Osteoblast (primary cell): ENCODE data around the gene ITIH5. TPM values are rescaled to one million over a fixed set of nuclear protein-coding genes. Genes with fewer than 3 reads are reported as not detected.

Experiments used
- DNase-seq: peaks from one replicate; pipeline ENCODE4 v3.0.0; 2011; ENCODE audit warnings: low spot score, mixed read lengths; ENCODE audit not compliant: insufficient read length; ENCODE audit errors: missing footprints
- H2AFZ ChIP-seq: 2 replicates; pipeline ENCODE4 v1.6.0; 2011; ENCODE audit warnings: mild to moderate bottlenecking, low read length
- H3K27ac ChIP-seq: 2 replicates; pipeline ENCODE4 v1.5.1; 2011; ENCODE audit warnings: mild to moderate bottlenecking, low read depth, low read length, moderate library complexity
- H3K27me3 ChIP-seq: 2 replicates; pipeline ENCODE4 v1.6.0; 2012; ENCODE audit warnings: mild to moderate bottlenecking, control low read depth, inconsistent platforms, low read length, moderate library complexity; ENCODE audit not compliant: insufficient read depth
- H3K36me3 ChIP-seq: 2 replicates; pipeline ENCODE4 v1.5.1; 2011; ENCODE audit warnings: mild to moderate bottlenecking, low read length, control low read depth, moderate library complexity; ENCODE audit not compliant: insufficient read depth
- H3K4me1 ChIP-seq: 2 replicates; pipeline ENCODE4 v1.5.1; 2011; ENCODE audit warnings: mild to moderate bottlenecking, low read length, control low read depth, moderate library complexity; ENCODE audit not compliant: insufficient read depth
- H3K4me2 ChIP-seq: 2 replicates; pipeline ENCODE4 v1.6.0; 2011; ENCODE audit warnings: mild to moderate bottlenecking, low read length; ENCODE audit not compliant: insufficient read depth
- H3K4me3 ChIP-seq: fragments of 200-600 bp; sonication (generic); 3 replicates; pipeline ENCODE4 v1.5.1; 2012; ENCODE audit warnings: mild to moderate bottlenecking, low read length, inconsistent platforms; ENCODE audit not compliant: insufficient read depth
- H3K79me2 ChIP-seq: 2 replicates; pipeline ENCODE4 v1.6.0; 2012; ENCODE audit warnings: mild to moderate bottlenecking, low read length, control low read depth, inconsistent platforms; ENCODE audit not compliant: insufficient read depth
- H3K9me3 ChIP-seq: 2 replicates; pipeline ENCODE4 v1.5.1; 2011; ENCODE audit warnings: low read depth, low read length, control low read depth
- H4K20me1 ChIP-seq: 2 replicates; pipeline ENCODE4 v1.6.0; 2012; ENCODE audit warnings: mild to moderate bottlenecking, low read length, control low read depth; ENCODE audit not compliant: insufficient read depth
- CTCF ChIP-seq: IDR thresholded peaks from 2 replicates; pipeline ENCODE4 v1.5.1; 2011; ENCODE audit warnings: mild to moderate bottlenecking, low read depth, low read length, moderate library complexity; ENCODE audit errors: extremely low read depth
- total RNA-seq: library from RNA; depleted of rRNA; stranded (reverse); fragments of >200 nt; gene quantifications from 2 replicates; pipeline ENCODE4 v1.2.3, GENCODE V29; 2012

The ITIH5 gene
- total RNA-seq, 1 donor = 2.2 TPM

- Histone ChIP-seq H3K27ac (no peak overlapping the region), H3K9me3 (no peaks in the 10 kb centered on the region), H3K36me3 (no peaks in the 10 kb centered on the region), H3K27me3 (no peaks in the 10 kb centered on the region), H3K4me3 (no peak overlapping the region), H3K4me2 (no peak overlapping the region), H3K79me2 (no peaks in the 10 kb centered on the region), H3K4me1 (no peaks in the 10 kb centered on the region), H2AFZ (no peak overlapping the region), H4K20me1 (no peaks in the 10 kb centered on the region)
- DNase-seq = no peak
- TF ChIP-seq CTCF = no peak
Observed at GRCh38 chr10:7618461-7618860, 48.3 kb downstream of the ITIH5 start.

GRCh38 chr10:7611909-7612308 is 54.9 kb downstream of the ITIH5 start:
- Histone ChIP-seq H3K36me3 (no peaks in the 10 kb centered on the region), H3K4me2 (no peak overlapping the region), H3K27ac (no peak overlapping the region), H3K4me1 (no peaks in the 10 kb centered on the region), H3K9me3 (no peaks in the 10 kb centered on the region), H4K20me1 (no peaks in the 10 kb centered on the region), H3K27me3 (no peaks in the 10 kb centered on the region), H2AFZ (no peak overlapping the region), H3K4me3 (no peak overlapping the region), H3K79me2 (no peaks in the 10 kb centered on the region)
- DNase-seq = no peak
- no peak for TF ChIP-seq CTCF

GRCh38 chr10:7610651-7611389 is 55.9 kb downstream of the ITIH5 start:
- H3K27ac ChIP-seq = no peak overlapping the region

GRCh38 chr10:7610026-7610425 is 56.7 kb downstream of the ITIH5 start:
- Histone ChIP-seq H3K4me1 (no peaks in the 10 kb centered on the region), H3K27me3 (no peaks in the 10 kb centered on the region), H3K36me3 (no peaks in the 10 kb centered on the region), H4K20me1 (no peaks in the 10 kb centered on the region), H2AFZ (no peak overlapping the region), H3K27ac (no peak overlapping the region), H3K4me3 (no peak overlapping the region), H3K79me2 (no peaks in the 10 kb centered on the region), H3K9me3 (no peaks in the 10 kb centered on the region), H3K4me2 (no peak overlapping the region)
- no peak for TF ChIP-seq CTCF
- DNase-seq = no peak

More at GRCh38 chr10:7610651-7611389, 55.9 kb downstream of the ITIH5 start:
- H3K4me3 ChIP-seq = no peak overlapping the region
- no peak for TF ChIP-seq CTCF
- no peak for DNase-seq
- no peaks in the 10 kb centered on the region for H3K9me3 ChIP-seq
- H3K4me1 ChIP-seq = no peaks in the 10 kb centered on the region
- no peaks in the 10 kb centered on the region for H3K27me3 ChIP-seq
- H3K36me3 ChIP-seq = no peaks in the 10 kb centered on the region
- no peaks in the 10 kb centered on the region for H4K20me1 ChIP-seq
- no peak overlapping the region for H3K4me2 ChIP-seq
- no peak overlapping the region for H2AFZ ChIP-seq
- no peaks in the 10 kb centered on the region for H3K79me2 ChIP-seq
